SJSA1 (cell line): ENCODE results near the gene SMARCA5. TPM values are rescaled to one million over a fixed set of nuclear protein-coding genes. Genes with fewer than 3 reads are reported as not detected.
"Not testable (repeated sequence)": the region's sequence is repeated elsewhere in the genome, so short reads cannot be mapped to it uniquely, and the experiment has no call there.

Experiments used
- DNase-seq, 2 experiments: peaks; one replicate each; pipeline ENCODE4 v3.0.0-alpha.2; 2015 to 2020; ENCODE audit warnings: low spot score in 2 of 2, low read depth in 1 of 2
- H3K27ac ChIP-seq: fragments of 250-450 bp; sonication (Bioruptor Pico); 2 replicates; pipeline ENCODE4 v1.5.1; 2020; ENCODE audit warnings: mild to moderate bottlenecking, moderate library complexity
- H3K27me3 ChIP-seq: fragments of 250-450 bp; sonication (Bioruptor Pico); replicated peaks from 2 replicates; pipeline ENCODE4 v1.5.1; 2020; ENCODE audit warnings: mild to moderate bottlenecking, moderate library complexity
- H3K36me3 ChIP-seq: fragments of 250-450 bp; sonication (Bioruptor Pico); 2 replicates; pipeline ENCODE4 v1.5.1; 2020; ENCODE audit warnings: mild to moderate bottlenecking
- H3K4me1 ChIP-seq: fragments of 250-450 bp; sonication (Bioruptor Pico); replicated peaks from 2 replicates; pipeline ENCODE4 v1.6.1; 2021; ENCODE audit warnings: mild to moderate bottlenecking
- H3K4me3 ChIP-seq: fragments of 250-450 bp; sonication (Bioruptor Pico); 2 replicates; pipeline ENCODE4 v1.5.1; 2020; ENCODE audit warnings: mild to moderate bottlenecking
- H3K9me3 ChIP-seq: fragments of 250-450 bp; sonication (Bioruptor Pico); replicated peaks from 2 replicates; pipeline ENCODE4 v1.5.1; 2020; ENCODE audit warnings: mild to moderate bottlenecking
- total RNA-seq: library from RNA; depleted of rRNA; stranded (reverse); fragments of >200 nt; shearing (Covaris generic); gene quantifications from 2 replicates; pipeline ENCODE4 v1.2.3, GENCODE V29; 2014

SMARCA5 gene
- total RNA-seq, 1 experiment from 2014 or later = 46.9 TPM

GRCh38 chr4:143514497-143514896, 995 bp downstream of the SMARCA5 start:
- no peaks in the 10 kb centered on the region for H3K9me3 ChIP-seq
- peaks cover 17% of the 10 kb centered on the region for H3K36me3 ChIP-seq
- peak overlapping the region; percentile 83 for H3K4me3 ChIP-seq
- H3K27ac ChIP-seq = peak overlapping the region; percentile 74
- 0 out of 2 replicates have a peak, but pooled peaks cover 2% of the 10 kb centered on the region for H3K27me3 ChIP-seq
- no peaks in the 10 kb centered on the region; the same call in 1 of the 2 replicates for H3K4me1 ChIP-seq
- DNase-seq = peak; percentile 53 to 57

- Histone ChIP-seq H3K27ac (no peak overlapping the region), H3K4me3 (peak overlapping the region; percentile 83), H3K4me1 (no peaks in the 10 kb centered on the region; the same call in 1 of the 2 replicates), H3K36me3 (peaks cover 20% of the 10 kb centered on the region), H3K9me3 (no peaks in the 10 kb centered on the region), H3K27me3 (no peaks in the 10 kb centered on the region)
- DNase-seq = no peak
These were observed 1.4 kb downstream of the SMARCA5 start for GRCh38 chr4:143514901-143515300.

- H3K36me3 ChIP-seq = peaks cover 28% of the 10 kb centered on the region
- H3K4me1 ChIP-seq = no peaks in the 10 kb centered on the region; the same call in 1 of the 2 replicates
- DNase-seq = no peak
- no peak overlapping the region for H3K4me3 ChIP-seq
- no peaks in the 10 kb centered on the region for H3K9me3 ChIP-seq
- no peak overlapping the region for H3K27ac ChIP-seq
- no peaks in the 10 kb centered on the region for H3K27me3 ChIP-seq
These were observed 2.4 kb downstream of the SMARCA5 start for GRCh38 chr4:143515905-143516304.

GRCh38 chr4:143517764-143518163, 4.3 kb downstream of the SMARCA5 start:
- Histone ChIP-seq H3K27me3 (no peaks in the 10 kb centered on the region), H3K4me3 (no peak overlapping the region)

GRCh38 chr4:143524211-143524610, 10.7 kb downstream of the SMARCA5 start:
- no peak for DNase-seq
- Histone ChIP-seq H3K4me1 (no peaks in the 10 kb centered on the region), H3K4me3 (no peak overlapping the region), H3K27me3 (no peaks in the 10 kb centered on the region), H3K36me3 (peaks cover 82% of the 10 kb centered on the region), H3K9me3 (no peaks in the 10 kb centered on the region), H3K27ac (no peak overlapping the region)

More at GRCh38 chr4:143517764-143518163, 4.3 kb downstream of the SMARCA5 start:
- DNase-seq = no peak
- no peak overlapping the region for H3K27ac ChIP-seq
- no peaks in the 10 kb centered on the region; the same call in 1 of the 2 replicates for H3K4me1 ChIP-seq
- H3K9me3 ChIP-seq = no peaks in the 10 kb centered on the region
- peaks cover 45% of the 10 kb centered on the region for H3K36me3 ChIP-seq

- Histone ChIP-seq H3K36me3 (peaks cover 87% of the 10 kb centered on the region), H3K4me1 (peaks cover 13% of the 10 kb centered on the region)
- not testable (repeated sequence) for H3K4me3 ChIP-seq, DNase-seq, H3K27me3 ChIP-seq, H3K27ac ChIP-seq, H3K9me3 ChIP-seq
These were observed 14.5 kb downstream of the SMARCA5 start for GRCh38 chr4:143528046-143528445.

- no peaks in the 10 kb centered on the region for H3K27me3 ChIP-seq
- no peak overlapping the region for H3K4me3 ChIP-seq
- peaks cover 13% of the 10 kb centered on the region for H3K4me1 ChIP-seq
- H3K27ac ChIP-seq = no peak overlapping the region
- DNase-seq = no peak
- H3K36me3 ChIP-seq = peaks cover 86% of the 10 kb centered on the region
- no peaks in the 10 kb centered on the region for H3K9me3 ChIP-seq
These were observed 17.9 kb downstream of the SMARCA5 start for GRCh38 chr4:143531380-143531779.

GRCh38 chr4:143531788-143532491, 18.4 kb downstream of the SMARCA5 start:
- no peak overlapping the region for H3K27ac ChIP-seq
- H3K27me3 ChIP-seq = no peaks in the 10 kb centered on the region
- no peak overlapping the region for H3K4me3 ChIP-seq
- peaks cover 13% of the 10 kb centered on the region for H3K4me1 ChIP-seq
- peaks cover 86% of the 10 kb centered on the region for H3K36me3 ChIP-seq
- no peaks in the 10 kb centered on the region for H3K9me3 ChIP-seq
- DNase-seq = peak in 1 of 2 experiments; percentile 25

GRCh38 chr4:143538979-143539669, 25.6 kb downstream of the SMARCA5 start:
- Histone ChIP-seq H3K9me3 (no peaks in the 10 kb centered on the region), H3K4me1 (no peaks in the 10 kb centered on the region), H3K27me3 (no peaks in the 10 kb centered on the region; the same call in 1 of the 2 replicates), H3K4me3 (no peak overlapping the region), H3K27ac (no peak overlapping the region), H3K36me3 (peaks cover 93% of the 10 kb centered on the region)
- DNase-seq = no peak

GRCh38 chr4:143539670-143540023, 26.1 kb downstream of the SMARCA5 start:
- Histone ChIP-seq H3K27me3 (no peaks in the 10 kb centered on the region; the same call in 1 of the 2 replicates), H3K4me1 (no peaks in the 10 kb centered on the region), H3K4me3 (no peak overlapping the region), H3K9me3 (no peaks in the 10 kb centered on the region), H3K27ac (no peak overlapping the region), H3K36me3 (peaks cover 91% of the 10 kb centered on the region)
- no peak for DNase-seq

GRCh38 chr4:143549928-143550327, 36.4 kb downstream of the SMARCA5 start:
- H3K4me1 ChIP-seq = no peaks in the 10 kb centered on the region

GRCh38 chr4:143554728-143555597, 41.5 kb downstream of the SMARCA5 start:
- H3K9me3 ChIP-seq = no peaks in the 10 kb centered on the region; the same call in 1 of the 2 replicates
- H3K27ac ChIP-seq = no peak overlapping the region
- peaks cover 5% of the 10 kb centered on the region; the same call in 1 of the 2 replicates for H3K4me1 ChIP-seq
- peaks cover 48% of the 10 kb centered on the region for H3K36me3 ChIP-seq
- no peak overlapping the region for H3K4me3 ChIP-seq
- no peaks in the 10 kb centered on the region for H3K27me3 ChIP-seq
- DNase-seq = no peak

More at GRCh38 chr4:143549928-143550327, 36.4 kb downstream of the SMARCA5 start:
- no peak overlapping the region for H3K4me3 ChIP-seq
- H3K27me3 ChIP-seq = no peaks in the 10 kb centered on the region
- H3K36me3 ChIP-seq = peaks cover 92% of the 10 kb centered on the region
- no peaks in the 10 kb centered on the region for H3K9me3 ChIP-seq
- no peak overlapping the region for H3K27ac ChIP-seq
- no peak for DNase-seq

GRCh38 chr4:143555676-143556075, 42.2 kb downstream of the SMARCA5 start:
- H3K9me3 ChIP-seq = no peaks in the 10 kb centered on the region; the same call in 1 of the 2 replicates
- H3K4me3 ChIP-seq = no peak overlapping the region
- no peak for DNase-seq
- H3K27me3 ChIP-seq = no peaks in the 10 kb centered on the region
- H3K27ac ChIP-seq = no peak overlapping the region
- peaks cover 5% of the 10 kb centered on the region; the same call in 1 of the 2 replicates for H3K4me1 ChIP-seq
- peaks cover 41% of the 10 kb centered on the region for H3K36me3 ChIP-seq
